Mesodermal cell (in vitro differentiated cells): ENCODE data around the gene NGEF.

ENCODE experiments used
- H3K27ac ChIP-seq: 2 replicates; pipeline ENCODE4 v1.7.0; 2013; ENCODE audit warnings: mild to moderate bottlenecking, low read depth, low read length, moderate library complexity; ENCODE audit not compliant: severe bottlenecking
- H3K36me3 ChIP-seq: 2 replicates; pipeline ENCODE4 v1.7.1; 2013; ENCODE audit warnings: mild to moderate bottlenecking, low read length, moderate library complexity; ENCODE audit not compliant: control insufficient read depth, insufficient read depth
- H3K4me1 ChIP-seq: one replicate; pipeline ENCODE4 v1.7.1; 2013; ENCODE audit warnings: mild to moderate bottlenecking, low read length; ENCODE audit not compliant: insufficient read depth, control insufficient read depth, poor library complexity, severe bottlenecking
- H3K4me3 ChIP-seq: 2 replicates; pipeline ENCODE4 v1.7.0; 2013; ENCODE audit warnings: low read length, control low read depth, mild to moderate bottlenecking; ENCODE audit not compliant: insufficient read depth, poor library complexity, severe bottlenecking; ENCODE audit errors: extremely low read depth
- H3K9me3 ChIP-seq: 2 replicates; pipeline ENCODE4 v1.7.1; 2013; ENCODE audit warnings: mild to moderate bottlenecking, low read length, moderate library complexity; ENCODE audit not compliant: control insufficient read depth
- WGBS, 2 experiments: methylation state at CpG; one replicate each; pipeline ENCODE4 v1.1.5; 2013; ENCODE audit warnings: missing lambda C conversion rate in 2 of 2; ENCODE audit not compliant: insufficient coverage in 2 of 2; 5-methylcytosine and 5-hydroxymethylcytosine counted together

NGEF gene

DNA sequence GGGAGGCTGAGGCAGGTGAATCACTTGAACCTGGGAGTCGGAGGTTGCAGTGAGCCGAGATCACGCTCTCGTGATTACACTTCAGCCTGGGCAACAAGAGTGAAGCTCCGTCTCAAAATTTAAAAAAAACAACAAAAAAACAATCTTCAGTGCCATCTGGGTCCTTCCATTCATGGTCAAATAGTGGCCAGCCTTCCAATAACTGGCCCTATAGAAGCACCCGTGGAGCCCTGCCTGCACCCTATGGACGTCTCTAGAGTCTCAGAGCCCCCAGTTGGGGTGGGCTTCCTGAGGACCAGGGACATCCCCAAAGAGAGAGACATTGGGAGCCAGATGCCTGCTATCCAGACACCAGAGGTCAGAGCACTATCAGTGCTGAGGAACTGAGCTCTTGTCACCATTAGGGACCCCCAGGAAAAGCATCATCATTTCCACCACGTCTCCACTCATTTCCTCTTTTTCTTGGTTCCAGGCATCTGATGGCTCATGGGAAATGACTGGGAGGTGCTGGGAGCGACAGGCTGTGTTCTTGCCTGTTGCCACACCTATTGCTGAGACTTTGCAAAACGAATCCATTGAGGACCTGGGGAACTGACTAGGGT is 28.8 kb upstream of the NGEF start:
- no peaks in the 10 kb centered on the region for H3K4me1 ChIP-seq
- H3K36me3 ChIP-seq, result no peaks in the 10 kb centered on the region
- H3K9me3 ChIP-seq, result no peaks in the 10 kb centered on the region
- H3K27ac ChIP-seq, result no peak overlapping the region
- WGBS, 2 experiments, result 93 to 94% methylated on average over 10 of the region's 10 CpGs
- no peak overlapping the region for H3K4me3 ChIP-seq

DNA sequence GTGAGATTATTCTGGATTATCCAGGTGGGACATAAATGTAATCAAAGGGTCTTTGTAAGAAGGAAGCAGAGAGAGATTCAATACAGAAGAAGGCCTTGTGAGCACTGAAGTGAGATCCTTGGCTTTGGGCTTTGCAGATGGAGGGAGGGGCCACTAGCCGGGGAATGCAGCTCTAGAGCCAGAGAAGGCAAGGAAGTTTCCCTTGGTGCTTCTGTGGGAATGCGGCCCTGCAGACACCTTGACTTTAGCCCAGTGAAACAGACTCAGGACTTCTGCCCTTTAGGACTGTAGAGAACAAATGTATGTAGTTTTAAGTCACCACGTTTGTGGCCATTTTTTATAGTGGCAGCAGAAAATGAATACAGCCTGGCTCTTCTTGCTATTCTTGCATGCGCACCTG is 27.5 kb upstream of the NGEF start:
- Histone ChIP-seq H3K4me3 (no peak overlapping the region), H3K36me3 (no peaks in the 10 kb centered on the region), H3K27ac (no peak overlapping the region), H3K4me1 (no peaks in the 10 kb centered on the region), H3K9me3 (no peaks in the 10 kb centered on the region)
- 78 to 93% methylated on average over 3 to 4 of the region's 4 CpGs for WGBS, 2 experiments

DNA sequence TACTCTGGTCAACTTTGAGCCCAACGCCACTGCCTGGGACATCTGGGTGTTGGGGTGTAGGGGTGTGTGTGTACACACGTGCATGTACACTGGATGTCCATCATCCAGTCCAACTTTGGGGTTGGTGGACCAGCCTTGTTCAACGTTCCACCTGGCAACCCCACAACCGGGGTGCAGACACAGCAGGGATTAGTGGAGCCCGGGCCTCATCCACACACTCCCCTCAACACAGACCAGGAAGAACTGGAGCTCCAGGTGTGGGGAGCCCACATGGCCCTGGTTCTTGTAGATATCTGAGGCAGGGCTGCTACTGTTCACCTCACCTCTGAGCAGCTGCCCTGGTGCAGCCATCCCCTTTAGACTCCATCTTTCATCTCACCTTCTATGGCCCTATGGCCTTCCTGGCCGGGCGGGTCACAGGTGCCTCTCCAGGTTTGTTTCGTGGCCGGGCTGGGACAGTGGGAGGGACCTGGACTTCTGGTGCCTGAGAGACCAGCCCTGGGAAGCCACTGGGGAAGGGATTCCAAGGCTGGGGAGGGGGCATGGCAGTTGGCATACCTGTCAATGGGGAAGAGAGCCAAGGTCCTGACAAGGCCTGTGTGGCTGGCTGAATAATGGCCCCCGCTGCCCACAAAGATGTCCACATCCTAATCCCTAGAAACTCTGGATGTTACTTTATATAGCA is 26.9 kb upstream of the NGEF start:
- H3K9me3 ChIP-seq, result no peaks in the 10 kb centered on the region
- no peak overlapping the region for H3K27ac ChIP-seq
- no peaks in the 10 kb centered on the region for H3K36me3 ChIP-seq
- H3K4me1 ChIP-seq, result no peaks in the 10 kb centered on the region
- H3K4me3 ChIP-seq, result no peak overlapping the region
- 92 to 98% methylated on average over 5 to 9 of the region's 10 CpGs for WGBS, 2 experiments

DNA sequence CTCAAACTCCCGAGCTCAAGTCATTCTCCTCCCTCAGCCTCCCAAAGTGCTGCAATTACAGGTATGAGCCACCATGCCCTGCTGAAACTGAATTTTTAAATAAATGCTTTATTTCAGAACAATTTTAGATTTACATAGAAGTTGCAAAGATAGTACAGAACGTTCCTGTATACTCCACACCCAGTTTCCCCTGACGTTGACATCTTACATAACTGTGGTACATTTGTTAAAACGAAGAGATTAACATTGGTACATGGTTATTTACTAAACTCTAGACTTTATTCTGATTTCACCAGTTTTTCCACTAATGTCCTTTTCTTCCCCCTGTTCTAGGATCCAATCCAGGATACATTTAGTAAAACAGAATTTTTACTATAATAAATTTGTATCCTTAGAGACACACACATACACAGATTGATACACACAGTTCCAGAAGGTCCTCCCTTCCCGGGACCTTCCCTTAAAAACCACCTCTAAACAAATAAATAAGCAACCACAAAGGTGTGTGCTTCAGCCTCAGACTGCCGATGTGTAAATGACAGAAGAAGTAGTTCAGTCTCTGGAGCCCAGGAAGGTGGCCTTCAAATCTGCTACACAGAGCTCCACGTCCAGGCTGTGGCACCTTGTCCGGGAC is 26.3 kb upstream of the NGEF start:
- Histone ChIP-seq H3K9me3 (no peaks in the 10 kb centered on the region), H3K27ac (no peak overlapping the region), H3K4me1 (no peaks in the 10 kb centered on the region), H3K4me3 (no peak overlapping the region), H3K36me3 (no peaks in the 10 kb centered on the region)
- WGBS, 2 experiments, result 89 to 96% methylated on average over 3 of the region's 8 CpGs

DNA sequence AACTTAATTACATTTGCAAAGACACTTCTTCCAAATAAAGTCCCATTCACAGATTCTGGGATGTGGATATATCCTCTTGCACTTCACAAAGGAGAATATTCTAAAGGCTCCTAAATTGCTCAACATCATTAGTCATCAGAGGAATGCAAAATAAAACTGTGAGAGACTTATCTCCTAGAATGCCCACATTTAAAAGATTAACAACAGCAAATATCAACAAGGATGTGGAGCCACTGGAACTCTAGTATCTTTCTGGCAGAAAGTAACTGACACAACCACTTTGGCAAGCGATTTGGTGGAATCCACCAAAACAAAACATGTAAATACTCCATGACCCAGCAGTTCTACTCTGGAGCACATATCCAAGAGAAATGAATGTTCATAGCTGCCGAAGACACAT is 24.0 kb upstream of the NGEF start:
- no peak overlapping the region for H3K4me3 ChIP-seq
- no peaks in the 10 kb centered on the region for H3K9me3 ChIP-seq
- no peak overlapping the region for H3K27ac ChIP-seq
- H3K4me1 ChIP-seq, result no peaks in the 10 kb centered on the region
- WGBS, 2 experiments, result 100% methylated on average over 1 of the region's 2 CpGs; no CpG with 5 or more reads in 1 of the 2 experiments
- no peaks in the 10 kb centered on the region for H3K36me3 ChIP-seq

DNA sequence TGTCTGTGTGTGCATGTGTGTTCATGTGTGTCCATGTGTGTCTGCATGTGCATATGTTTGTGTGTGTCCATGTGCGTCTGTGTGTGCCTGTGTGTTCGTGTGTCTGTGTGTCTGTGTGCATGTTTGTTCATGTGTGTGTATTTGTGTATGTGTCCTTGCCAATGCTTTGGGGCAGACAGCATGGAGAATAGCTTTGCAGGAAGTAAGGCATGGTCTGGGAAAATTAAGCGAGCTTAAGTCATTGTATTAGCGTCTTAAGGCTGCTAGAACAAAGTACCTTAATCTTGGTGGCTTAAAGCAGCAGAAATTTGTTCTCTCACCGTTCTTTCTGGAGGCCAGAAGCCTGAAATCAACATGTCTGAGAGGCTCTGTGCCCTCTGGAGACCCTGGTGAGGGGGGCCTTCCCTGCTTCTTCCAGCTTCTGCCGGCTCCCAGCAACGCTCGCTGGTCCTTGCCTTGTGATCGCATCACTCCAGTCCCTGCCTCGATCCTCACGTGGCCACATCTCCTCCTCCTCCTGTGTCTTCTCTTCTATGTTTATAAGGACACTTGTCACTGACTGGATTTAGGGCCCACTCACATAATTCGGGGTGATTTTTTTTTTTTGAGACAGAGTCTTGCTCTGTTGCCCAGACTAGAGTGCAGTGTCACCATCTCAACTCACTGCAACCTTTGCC is 23.2 kb upstream of the NGEF start:
- Histone ChIP-seq H3K9me3 (no peaks in the 10 kb centered on the region), H3K4me3 (no peak overlapping the region), H3K36me3 (no peaks in the 10 kb centered on the region), H3K27ac (no peak overlapping the region), H3K4me1 (no peaks in the 10 kb centered on the region)
- 87 to 94% methylated on average over 12 of the region's 12 CpGs for WGBS, 2 experiments

DNA sequence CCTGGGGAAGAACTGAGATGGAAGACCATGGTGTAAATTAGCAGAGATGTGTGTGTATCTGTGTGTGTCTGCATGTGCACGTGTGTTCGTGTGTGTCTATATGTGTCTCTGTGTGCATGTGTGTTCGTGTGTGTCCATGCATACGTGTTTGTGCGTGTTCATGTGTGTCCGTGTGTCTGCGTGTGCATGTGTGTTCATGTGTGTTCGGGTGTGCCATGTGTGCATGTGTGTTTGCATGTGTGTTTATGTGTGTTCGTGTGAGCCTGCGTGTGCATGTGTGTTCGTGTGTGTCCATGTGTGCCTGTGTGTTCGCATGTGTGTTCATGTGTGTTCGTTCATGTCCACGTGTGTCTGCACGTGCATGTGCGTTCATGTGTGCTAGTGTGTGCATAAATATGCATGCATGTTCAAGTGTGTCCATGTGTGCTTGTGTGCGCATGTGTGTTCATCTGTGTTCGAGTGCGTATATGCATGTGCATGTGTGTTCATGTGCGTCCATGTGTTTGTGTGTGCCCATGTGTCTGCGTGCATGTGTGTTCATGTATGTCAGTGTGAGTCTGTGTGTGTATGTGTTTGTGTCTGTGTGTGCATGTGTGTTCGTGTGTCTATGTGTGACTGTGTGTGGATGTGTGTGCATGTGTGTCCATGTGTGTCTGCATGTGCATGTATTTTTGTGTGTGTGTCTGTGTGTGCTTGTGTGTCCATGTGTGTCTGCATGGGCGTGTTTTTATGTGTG is 22.5 kb upstream of the NGEF start:
- 90 to 93% methylated on average over 22 of the region's 23 CpGs for WGBS, 2 experiments
- Histone ChIP-seq H3K4me3 (no peak overlapping the region), H3K27ac (no peak overlapping the region), H3K36me3 (no peaks in the 10 kb centered on the region), H3K9me3 (no peaks in the 10 kb centered on the region), H3K4me1 (no peaks in the 10 kb centered on the region)

DNA sequence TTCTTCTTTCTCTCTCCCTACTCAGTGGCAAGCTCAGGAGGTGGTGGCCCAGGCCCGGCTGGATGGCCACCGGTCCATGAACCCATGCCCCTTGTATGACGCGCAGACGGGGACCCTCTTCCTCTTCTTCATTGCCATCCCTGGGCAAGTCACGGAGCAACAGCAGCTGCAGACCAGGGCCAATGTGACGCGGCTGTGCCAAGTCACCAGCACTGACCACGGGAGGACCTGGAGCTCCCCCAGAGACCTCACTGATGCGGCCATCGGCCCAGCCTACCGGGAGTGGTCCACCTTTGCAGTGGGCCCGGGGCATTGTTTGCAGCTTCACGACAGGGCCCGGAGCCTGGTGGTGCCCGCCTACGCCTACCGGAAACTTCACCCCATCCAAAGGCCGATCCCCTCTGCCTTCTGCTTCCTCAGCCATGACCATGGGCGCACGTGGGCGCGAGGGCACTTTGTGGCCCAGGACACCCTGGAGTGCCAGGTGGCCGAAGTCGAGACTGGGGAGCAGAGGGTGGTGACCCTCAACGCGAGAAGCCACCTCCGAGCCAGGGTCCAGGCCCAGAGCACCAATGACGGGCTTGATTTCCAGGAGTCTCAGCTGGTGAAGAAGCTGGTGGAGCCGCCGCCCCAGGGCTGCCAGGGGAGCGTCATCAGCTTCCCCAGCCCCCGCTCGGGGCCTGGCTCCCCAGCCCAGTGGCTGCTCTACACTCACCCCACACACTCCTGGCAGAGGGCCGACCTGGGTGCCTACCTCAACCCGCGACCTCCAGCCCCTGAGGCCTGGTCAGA is 21.2 kb upstream of the NGEF start:
- H3K36me3 ChIP-seq, result no peaks in the 10 kb centered on the region
- no peak overlapping the region for H3K27ac ChIP-seq
- H3K9me3 ChIP-seq, result no peaks in the 10 kb centered on the region
- no peak overlapping the region for H3K4me3 ChIP-seq
- no peaks in the 10 kb centered on the region for H3K4me1 ChIP-seq
- 90 to 96% methylated on average over 19 to 35 of the region's 37 CpGs for WGBS, 2 experiments

DNA sequence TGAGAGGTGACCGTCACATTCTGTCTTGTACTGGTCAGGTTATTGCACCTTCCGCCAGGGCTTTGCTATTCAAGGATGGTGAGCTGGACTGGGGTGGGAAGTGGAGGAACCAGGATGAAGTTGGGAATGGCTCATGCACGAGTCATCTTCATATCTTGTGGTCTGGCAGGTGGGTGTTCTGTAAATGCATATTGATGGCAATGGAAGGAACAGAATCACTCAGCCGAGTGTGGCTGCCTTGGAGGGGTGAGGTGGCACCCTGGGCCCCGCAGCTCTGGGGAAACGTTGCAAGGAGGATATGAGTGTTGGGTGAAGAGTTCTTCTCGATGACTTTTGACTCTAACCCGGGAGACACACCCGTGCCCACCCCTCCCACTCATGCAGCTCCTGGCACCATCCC is 20.6 kb upstream of the NGEF start:
- Histone ChIP-seq H3K36me3 (no peaks in the 10 kb centered on the region), H3K4me3 (no peak overlapping the region), H3K27ac (no peak overlapping the region), H3K4me1 (no peaks in the 10 kb centered on the region), H3K9me3 (no peaks in the 10 kb centered on the region)
- WGBS, 2 experiments, result 84 to 87% methylated on average over 5 to 6 of the region's 9 CpGs
